ENCODE data around the gene CALCR. TPM values are rescaled to one million over a fixed set of nuclear protein-coding genes. Genes with fewer than 3 reads are reported as not detected.

Gene CALCR
- total RNA-seq, 4 donors from 2014 or later, result 0.34 to 1.1 TPM; not detected in 2

DNA sequence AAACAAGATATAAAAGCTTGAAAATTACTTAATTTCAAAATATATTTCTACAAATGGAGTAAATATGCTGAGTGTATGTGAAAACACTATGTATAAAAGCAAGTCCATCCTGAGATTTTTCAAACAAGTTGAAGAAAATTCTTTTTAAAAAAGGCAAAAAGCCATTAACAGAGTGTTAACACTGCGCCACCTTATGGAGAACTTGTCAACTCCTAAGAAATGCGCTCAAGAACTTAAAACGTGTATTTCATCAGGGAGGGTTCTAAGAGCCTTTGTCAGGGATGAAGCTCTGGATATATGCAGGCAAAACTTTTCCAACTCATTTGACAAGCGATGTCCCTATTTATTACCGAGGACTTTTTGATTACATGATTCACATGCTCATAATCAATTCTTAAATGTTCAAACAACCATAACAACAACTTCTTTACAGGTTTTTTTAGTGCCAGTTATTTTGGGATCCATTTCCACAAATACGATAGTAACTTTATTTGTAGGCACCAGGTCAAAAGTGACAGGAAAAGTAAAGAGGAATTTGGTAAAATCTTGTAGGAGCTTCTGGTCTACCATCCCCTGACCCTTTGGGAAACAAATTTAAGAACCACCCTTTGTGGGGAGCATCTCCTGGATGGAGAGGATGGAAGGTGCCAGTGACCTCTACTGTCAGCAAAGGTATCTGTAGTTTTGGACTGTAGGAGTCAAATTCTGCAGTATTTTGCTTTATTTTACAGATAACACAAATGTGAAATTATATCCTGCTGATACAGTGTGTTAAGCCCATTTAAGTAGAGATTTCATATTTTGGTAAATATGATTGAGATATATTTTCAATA is 23.2 kb downstream of the CALCR start:
- TF ChIP-seq, protein P1, sequence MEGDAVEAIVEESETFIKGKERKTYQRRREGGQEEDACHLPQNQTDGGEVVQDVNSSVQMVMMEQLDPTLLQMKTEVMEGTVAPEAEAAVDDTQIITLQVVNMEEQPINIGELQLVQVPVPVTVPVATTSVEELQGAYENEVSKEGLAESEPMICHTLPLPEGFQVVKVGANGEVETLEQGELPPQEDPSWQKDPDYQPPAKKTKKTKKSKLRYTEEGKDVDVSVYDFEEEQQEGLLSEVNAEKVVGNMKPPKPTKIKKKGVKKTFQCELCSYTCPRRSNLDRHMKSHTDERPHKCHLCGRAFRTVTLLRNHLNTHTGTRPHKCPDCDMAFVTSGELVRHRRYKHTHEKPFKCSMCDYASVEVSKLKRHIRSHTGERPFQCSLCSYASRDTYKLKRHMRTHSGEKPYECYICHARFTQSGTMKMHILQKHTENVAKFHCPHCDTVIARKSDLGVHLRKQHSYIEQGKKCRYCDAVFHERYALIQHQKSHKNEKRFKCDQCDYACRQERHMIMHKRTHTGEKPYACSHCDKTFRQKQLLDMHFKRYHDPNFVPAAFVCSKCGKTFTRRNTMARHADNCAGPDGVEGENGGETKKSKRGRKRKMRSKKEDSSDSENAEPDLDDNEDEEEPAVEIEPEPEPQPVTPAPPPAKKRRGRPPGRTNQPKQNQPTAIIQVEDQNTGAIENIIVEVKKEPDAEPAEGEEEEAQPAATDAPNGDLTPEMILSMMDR (IDR thresholded peaks at IDR 0.05; ENCODE audit: low read depth), result no peak

- TF ChIP-seq, protein P1 (IDR thresholded peaks at IDR 0.05; ENCODE audit: low read depth), result no peak
Observed at GRCh38 chr7:93547716-93548115, 26.8 kb downstream of the CALCR start.

DNA sequence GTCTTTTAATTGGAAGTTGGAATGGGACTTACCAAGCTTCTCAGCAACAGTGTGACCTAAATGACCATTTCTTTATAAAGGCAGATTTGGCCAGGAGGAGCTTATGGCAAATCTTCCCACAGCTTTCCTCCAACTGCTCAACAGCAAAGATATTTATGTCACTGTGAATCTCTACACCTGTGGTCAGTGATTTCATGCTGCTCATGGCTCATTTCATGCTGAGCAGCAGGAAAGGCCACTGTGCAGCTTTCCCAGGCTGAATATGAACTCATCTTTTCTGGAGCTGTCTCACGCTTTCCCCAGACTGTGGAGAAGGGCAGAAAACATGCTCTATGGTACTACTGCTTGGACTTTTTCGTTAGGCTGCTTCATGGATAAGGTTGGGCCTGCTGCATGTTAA is 29.8 kb downstream of the CALCR start:
- TF ChIP-seq, protein P1 (IDR thresholded peaks at IDR 0.05; ENCODE audit: low read depth), result no peak

GRCh38 chr7:93538061-93538460 is 36.5 kb downstream of the CALCR start:
- TF ChIP-seq, protein P1 (IDR thresholded peaks at IDR 0.05; ENCODE audit: low read depth), result no peak

DNA sequence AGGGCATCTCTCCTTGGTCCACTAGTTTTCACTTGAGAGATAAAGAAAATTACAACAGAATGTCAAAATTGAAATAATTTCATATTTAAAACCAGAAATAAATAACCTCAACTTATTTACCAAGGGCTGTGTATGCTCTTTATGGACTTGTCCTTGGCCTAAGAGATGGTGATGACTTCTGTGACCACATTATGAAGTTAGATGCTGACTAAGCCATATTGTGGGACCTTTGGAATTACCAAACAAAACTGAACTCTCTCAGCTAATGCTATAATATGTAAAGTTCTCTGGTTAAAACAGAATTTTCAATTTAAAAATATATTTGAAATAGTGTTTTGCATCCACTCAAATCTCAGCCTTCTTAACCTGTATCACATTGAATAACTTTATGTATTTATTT is 38.9 kb downstream of the CALCR start:
- TF ChIP-seq, protein P1 (IDR thresholded peaks at IDR 0.05; ENCODE audit: low read depth), result no peak

- TF ChIP-seq, protein P1 (IDR thresholded peaks at IDR 0.05; ENCODE audit: low read depth), result no peak
Observed at GRCh38 chr7:93530701-93531100, 43.8 kb downstream of the CALCR start.

GRCh38 chr7:93516834-93517233 is 57.7 kb downstream of the CALCR start:
- TF ChIP-seq, protein P1 (IDR thresholded peaks at IDR 0.05; ENCODE audit: low read depth), result no peak

Measured in subcutaneous adipose tissue (tissue), 4 donors.